Measurements from ENCODE around the gene CCDC92B. TPM values are rescaled to one million over a fixed set of nuclear protein-coding genes. Genes with fewer than 3 reads are reported as not detected.

Gene CCDC92B
- total and polyA plus RNA-seq, 2 of the 4 experiments (the other 2 are of a cell fraction), result not detected

GRCh38 chr17:2751491-2751890 is 2.0 kb upstream of the CCDC92B start:
- Histone ChIP-seq H3K4me1 (ENCODE audit: control insufficient read depth, insufficient read depth, low read length) (no peaks in the 10 kb centered on the region), H3K4ac (ENCODE audit: low read depth, low read length) (no peak overlapping the region), H3K56ac (ENCODE audit: extremely low read depth, insufficient read depth, low read length) (no peak overlapping the region), H2BK20ac (ENCODE audit: low read depth, low read length) (no peak overlapping the region), H4K20me1 (ENCODE audit: insufficient read depth, low read length) (peaks cover 2% of the 10 kb centered on the region; the same call in 1 of the 2 replicates), H4K91ac (ENCODE audit: insufficient read depth, low read depth, low read length) (no peak overlapping the region), H2BK15ac (ENCODE audit: low read depth, low read length) (no peak overlapping the region), H4K5ac (ENCODE audit: low read depth, low read length) (no peak overlapping the region), H2AK5ac (ENCODE audit: low read depth, low read length) (no peak overlapping the region), H3K18ac (ENCODE audit: low read depth, low read length) (no peak overlapping the region), H2AK9ac (replicated peaks; ENCODE audit: low read depth, low read length, poor library complexity) (no peak overlapping the region), H2AFZ (replicated peaks; ENCODE audit: low read length, poor library complexity) (no peak overlapping the region), H3K9me1 (ENCODE audit: insufficient read depth, low read length) (no peaks in the 10 kb centered on the region), H3K4me3 (ENCODE audit: insufficient read depth, low read depth, low read length) (no peak overlapping the region), H3K27me3 (ENCODE audit: control insufficient read depth, insufficient read depth, low read length) (peaks cover 48% of the 10 kb centered on the region), H2BK5ac (ENCODE audit: low read depth, low read length, poor library complexity, severe bottlenecking) (no peak overlapping the region), H3K79me1 (ENCODE audit: low read depth in 1 of 2, low read length in 2 of 2) (no peaks in the 10 kb centered on the region), H3K4me2 (ENCODE audit: low read depth, low read length) (no peak overlapping the region), H3K23ac (ENCODE audit: low read depth, low read length) (no peak overlapping the region), H2BK120ac (ENCODE audit: low read depth, low read length) (no peak overlapping the region), H3K9me3 (ENCODE audit: control insufficient read depth, insufficient read depth, low read length) (peaks cover 3% of the 10 kb centered on the region), H3K36me3 (ENCODE audit: control insufficient read depth, insufficient read depth, low read length) (no peaks in the 10 kb centered on the region), H3K27ac (ENCODE audit: insufficient read depth, low read length) (no peak overlapping the region), H3K14ac (replicated peaks; ENCODE audit: low read depth, low read length) (no peak overlapping the region), H4K8ac (ENCODE audit: low read depth in 2 of 2, low read length in 2 of 2) (no peak overlapping the region), H3K9ac (ENCODE audit: low read depth, low read length) (no peak overlapping the region)
- CTCF ChIA-PET, result no interaction called here
- in situ Hi-C loops (cut with MboI; ENCODE audit: low sequenced_read_pairs) (no loop called here), intact Hi-C loops (cut with micrococcal nuclease) (no loop called here), dilution Hi-C loops (cut with HindIII; ENCODE audit: low sequenced_read_pairs, unreplicated experiment) (no loop called here)
- no TSS peak for BruUV-seq (replicated peaks)
- DNase-seq, result no peak
- POLR2A ChIA-PET (ENCODE audit: unreplicated experiment), result no interaction called here
- ATAC-seq (ENCODE audit: low read depth), result no peak
- no CpG with 5 or more reads among the region's 2 CpGs for WGBS, 2 experiments (ENCODE audit: extremely low coverage in 2 of 2, insufficient read length in 1 of 2)
- no peak for TF ChIP-seq RFX5 (IDR thresholded peaks at IDR 0.05; ENCODE audit: low read depth, low read length)
- TF ChIP-seq RAD21 (IDR thresholded peaks at IDR 0.05; ENCODE audit: low read length), result no peak
- TF ChIP-seq CEBPB (IDR thresholded peaks at IDR 0.05; ENCODE audit: low read depth, low read length), result no peak
- no peak for TF ChIP-seq MAFK (IDR thresholded peaks at IDR 0.05; ENCODE audit: low read depth, low read length)
- TF ChIP-seq CHD1 (IDR thresholded peaks at IDR 0.05; ENCODE audit: low read depth, low read length), result no peak
- no peak for TF ChIP-seq BHLHE40 (IDR thresholded peaks at IDR 0.05; ENCODE audit: low read depth, low read length)
- TF ChIP-seq CTCF (conservative IDR thresholded peaks at IDR 0.05; ENCODE audit: low read depth, low read length), result no peak
- TF ChIP-seq NFE2L2 (IDR thresholded peaks at IDR 0.05; ENCODE audit: low read depth, low read length), result no peak
- no peak for TF ChIP-seq USF2 (IDR thresholded peaks at IDR 0.05; ENCODE audit: low read depth, low read length)
- TF ChIP-seq FOS (IDR thresholded peaks at IDR 0.05; ENCODE audit: low read depth, low read length), result no peak
- no peak for TF ChIP-seq ELK1 (IDR thresholded peaks at IDR 0.05; ENCODE audit: borderline replicate concordance, low read depth, low read length)

Measured in IMR-90 (cell line).